Measurements from ENCODE around the gene N4BP2L1. TPM values are rescaled to one million over a fixed set of nuclear protein-coding genes. Genes with fewer than 3 reads are reported as not detected.
"Not testable (repeated sequence)": the region's sequence is repeated elsewhere in the genome, so short reads cannot be mapped to it uniquely, and the experiment has no call there.

N4BP2L1 gene
- total RNA-seq, 2 experiments from 2014 or later: 26.2 to 32.2 TPM

DNA sequence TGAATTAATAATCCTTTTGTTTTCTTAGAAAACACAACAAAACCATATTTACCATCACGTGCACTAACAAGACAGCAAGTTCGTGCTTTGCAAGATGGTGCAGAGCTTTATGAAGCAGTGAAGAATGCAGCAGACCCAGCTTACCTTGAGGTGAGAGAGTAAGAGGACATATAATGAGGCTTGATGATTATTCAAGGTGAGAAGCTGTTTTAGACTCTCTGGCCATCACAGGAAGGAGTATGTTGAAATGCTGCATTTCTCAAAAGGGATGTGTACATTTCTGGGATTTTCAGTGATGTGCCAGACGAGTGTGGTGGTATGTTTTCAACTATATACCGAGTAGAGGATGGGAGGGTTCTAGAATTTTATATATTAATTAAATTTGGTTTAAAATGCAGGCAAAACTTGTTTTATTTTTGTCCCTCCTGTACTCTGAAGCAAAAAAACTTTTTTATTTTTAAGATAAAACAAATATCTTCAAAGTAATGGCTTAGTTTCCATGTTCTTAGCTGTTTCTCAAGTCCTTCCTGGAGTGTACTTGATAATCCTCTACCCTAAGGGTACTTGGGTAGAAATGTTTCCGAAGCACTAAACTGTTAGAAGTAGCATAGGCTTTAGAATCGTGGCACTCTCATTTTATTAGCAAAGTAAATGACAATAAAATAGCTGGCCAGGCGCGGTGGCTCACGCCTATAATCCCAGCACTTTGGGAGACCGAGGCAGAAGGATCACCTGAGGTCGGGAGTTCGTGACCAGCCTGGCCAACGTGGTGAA, 51.1 kb downstream of the N4BP2L1 start:
- Mint-ChIP-seq H3K36me3 (ENCODE audit: low read depth) (peaks cover 34% of the 10 kb centered on the region), H3K9me3 (peaks cover 5% of the 10 kb centered on the region), H3K4me1 (ENCODE audit: low read depth) (no peaks in the 10 kb centered on the region), H3K4me3 (no peak overlapping the region), H3K27ac (no peak overlapping the region), H3K27me3 (no peaks in the 10 kb centered on the region)
- intact Hi-C loops (cut with micrococcal nuclease): no loop called here
- TF ChIP-seq, protein P1, sequence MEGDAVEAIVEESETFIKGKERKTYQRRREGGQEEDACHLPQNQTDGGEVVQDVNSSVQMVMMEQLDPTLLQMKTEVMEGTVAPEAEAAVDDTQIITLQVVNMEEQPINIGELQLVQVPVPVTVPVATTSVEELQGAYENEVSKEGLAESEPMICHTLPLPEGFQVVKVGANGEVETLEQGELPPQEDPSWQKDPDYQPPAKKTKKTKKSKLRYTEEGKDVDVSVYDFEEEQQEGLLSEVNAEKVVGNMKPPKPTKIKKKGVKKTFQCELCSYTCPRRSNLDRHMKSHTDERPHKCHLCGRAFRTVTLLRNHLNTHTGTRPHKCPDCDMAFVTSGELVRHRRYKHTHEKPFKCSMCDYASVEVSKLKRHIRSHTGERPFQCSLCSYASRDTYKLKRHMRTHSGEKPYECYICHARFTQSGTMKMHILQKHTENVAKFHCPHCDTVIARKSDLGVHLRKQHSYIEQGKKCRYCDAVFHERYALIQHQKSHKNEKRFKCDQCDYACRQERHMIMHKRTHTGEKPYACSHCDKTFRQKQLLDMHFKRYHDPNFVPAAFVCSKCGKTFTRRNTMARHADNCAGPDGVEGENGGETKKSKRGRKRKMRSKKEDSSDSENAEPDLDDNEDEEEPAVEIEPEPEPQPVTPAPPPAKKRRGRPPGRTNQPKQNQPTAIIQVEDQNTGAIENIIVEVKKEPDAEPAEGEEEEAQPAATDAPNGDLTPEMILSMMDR (IDR thresholded peaks at IDR 0.05): no peak
- CTCF ChIA-PET: interaction anchor here (0.8 kb wide), 1 partner anchor 263 kb away, joined by 4 read pairs; no protein-coding TSS in a partner anchor
- DNase-seq (no peak), ATAC-seq (no peak)
- POLR2A ChIA-PET: no interaction called here

DNA sequence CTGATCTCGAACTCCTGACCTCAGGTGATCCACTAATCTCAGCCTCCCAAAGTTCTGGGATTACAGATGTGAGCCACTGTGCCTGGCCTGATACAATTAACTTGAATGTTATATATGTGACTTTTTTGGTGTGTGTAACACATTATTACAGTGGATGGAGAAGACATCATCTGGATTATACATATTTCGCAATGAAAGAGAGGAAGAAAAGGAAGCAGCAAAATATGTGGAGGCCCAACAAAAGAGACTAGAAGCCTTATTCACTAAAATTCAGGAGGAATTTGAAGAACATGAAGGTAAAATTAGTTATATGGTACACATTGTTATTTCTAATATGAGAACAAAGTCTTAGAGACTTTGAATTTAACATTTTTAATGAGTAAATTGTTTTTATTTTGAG, 57.1 kb downstream of the N4BP2L1 start:
- intact Hi-C loops (cut with micrococcal nuclease): no loop called here
- CTCF ChIA-PET: no interaction called here
- POLR2A ChIA-PET: interaction anchor here (0.8 kb wide), 1 partner anchor 38 kb away, joined by 4 read pairs; no protein-coding TSS in a partner anchor
- Mint-ChIP-seq H3K4me1 (ENCODE audit: low read depth) (no peaks in the 10 kb centered on the region), H3K27me3 (no peaks in the 10 kb centered on the region), H3K36me3 (ENCODE audit: low read depth) (peaks cover 42% of the 10 kb centered on the region), H3K9me3 (peaks cover 5% of the 10 kb centered on the region), H3K4me3 (no peak overlapping the region), H3K27ac (no peak overlapping the region)
- TF ChIP-seq, protein P1 (IDR thresholded peaks at IDR 0.05): no peak
- ATAC-seq: no peak
- DNase-seq: no peak

DNA sequence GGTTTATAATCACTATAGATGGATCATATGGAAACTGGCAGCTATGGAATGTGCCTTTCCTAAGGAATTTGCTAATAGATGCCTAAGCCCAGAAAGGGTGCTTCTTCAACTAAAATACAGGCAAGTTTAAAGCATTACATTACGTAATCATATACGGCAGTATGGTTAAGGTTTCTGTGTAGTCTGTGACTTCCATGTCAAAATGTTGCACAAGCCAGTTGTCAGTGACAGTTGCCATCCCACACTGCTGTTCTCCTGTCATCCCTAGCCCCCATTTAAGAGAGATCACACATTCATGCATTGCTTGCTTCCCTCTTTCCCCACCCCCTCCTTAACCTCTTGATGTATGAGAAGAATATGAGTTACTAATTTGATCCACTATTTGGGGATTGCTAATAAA, 65.4 kb downstream of the N4BP2L1 start:
- TF ChIP-seq, protein P1 (IDR thresholded peaks at IDR 0.05): no peak
- intact Hi-C loops (cut with micrococcal nuclease): no loop called here
- Mint-ChIP-seq H3K4me3 (no peak overlapping the region), H3K36me3 (ENCODE audit: low read depth) (peaks cover 25% of the 10 kb centered on the region), H3K9me3 (no peaks in the 10 kb centered on the region), H3K4me1 (ENCODE audit: low read depth) (no peaks in the 10 kb centered on the region), H3K27ac (no peak overlapping the region), H3K27me3 (no peaks in the 10 kb centered on the region)
- CTCF ChIA-PET: no interaction called here
- ATAC-seq (no peak), DNase-seq (no peak)
- POLR2A ChIA-PET: interaction anchor here (0.6 kb wide), 1 partner anchor 152 kb away, joined by 3 read pairs; no protein-coding TSS in a partner anchor

DNA sequence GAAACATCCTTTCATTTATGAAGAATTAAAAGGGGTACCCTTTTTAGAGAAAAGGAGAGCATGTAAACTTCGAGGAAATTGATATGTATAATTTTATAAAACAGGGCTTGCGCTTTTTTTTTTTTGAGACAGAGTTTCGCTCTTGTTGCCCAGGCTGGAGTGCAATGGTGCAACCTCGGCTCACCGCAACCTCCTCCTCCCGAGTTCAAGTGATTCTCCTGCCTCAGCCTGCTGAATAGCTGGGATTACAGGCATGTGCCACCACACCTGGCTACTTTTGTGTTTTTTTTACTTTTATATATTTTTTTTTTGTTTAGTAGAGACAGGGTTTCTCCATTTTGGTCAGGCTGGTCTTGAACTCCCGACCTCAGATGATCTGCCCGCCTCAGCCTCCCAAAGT, 72.0 kb downstream of the N4BP2L1 start:
- CTCF ChIA-PET: not testable (repeated sequence)

DNA sequence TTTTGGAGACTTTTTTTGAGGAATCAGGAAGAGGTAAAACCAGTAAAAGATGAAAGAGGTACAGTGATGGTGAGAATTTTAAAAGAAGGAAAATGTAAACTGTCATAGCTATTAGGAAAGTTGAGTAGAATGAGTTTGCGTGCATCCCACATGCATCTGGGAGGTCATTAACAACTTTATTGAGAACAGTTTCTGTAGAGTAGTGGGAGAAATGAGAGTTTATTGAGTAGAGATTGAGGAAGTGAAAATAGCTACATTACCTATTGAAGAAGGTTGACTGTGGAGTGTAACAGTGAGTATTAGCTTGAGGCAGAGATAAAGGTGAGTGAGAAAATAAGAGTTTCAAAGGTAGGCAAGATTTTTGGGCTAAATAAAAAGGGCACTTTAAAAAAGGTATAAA, 73.9 kb downstream of the N4BP2L1 start:
- H3K4me1 Mint-ChIP-seq (ENCODE audit: low read depth): peaks cover 9% of the 10 kb centered on the region
- intact Hi-C loops (cut with micrococcal nuclease): no loop called here

More for the DNA sequence above, 72.0 kb downstream of the N4BP2L1 start:
- ATAC-seq; POLR2A ChIA-PET; H3K27me3 Mint-ChIP-seq; H3K4me3 Mint-ChIP-seq; H3K27ac Mint-ChIP-seq; DNase-seq; H3K4me1 Mint-ChIP-seq (ENCODE audit: low read depth); intact Hi-C loops (cut with micrococcal nuclease); H3K9me3 Mint-ChIP-seq: not testable (repeated sequence)
- H3K36me3 Mint-ChIP-seq (ENCODE audit: low read depth): peaks cover 25% of the 10 kb centered on the region

DNA sequence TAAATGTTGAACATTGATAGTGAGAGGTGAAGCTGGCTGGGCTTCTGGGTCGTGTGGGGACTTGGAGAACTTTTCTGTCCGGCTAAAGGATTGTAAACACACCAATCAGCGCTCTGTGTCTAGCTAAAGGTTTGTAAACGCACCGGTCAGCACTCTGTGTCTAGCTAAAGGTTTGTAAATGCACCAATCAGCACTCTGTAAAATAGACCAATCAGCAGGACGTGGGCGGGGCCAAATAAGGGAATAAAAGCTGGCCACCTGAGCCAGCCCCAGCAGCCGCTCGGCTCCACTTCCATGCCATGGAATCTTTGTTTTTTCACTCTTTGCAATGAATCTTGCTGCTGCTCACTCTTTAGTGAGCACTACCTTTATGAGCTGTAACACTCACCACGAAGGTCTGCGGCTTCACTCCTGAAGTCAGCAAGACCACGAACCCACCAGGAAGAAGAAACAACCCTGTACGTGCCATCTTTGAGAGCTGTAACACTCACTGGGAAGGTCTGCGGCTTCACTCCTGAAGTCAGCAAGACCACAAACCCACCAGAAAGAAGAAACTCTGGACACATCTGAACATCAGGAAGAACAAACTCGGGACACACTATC, 77.0 kb downstream of the N4BP2L1 start:
- DNase-seq: peak; percentile 18
- H3K27me3 Mint-ChIP-seq; CTCF ChIA-PET; POLR2A ChIA-PET; H3K9me3 Mint-ChIP-seq; H3K4me1 Mint-ChIP-seq (ENCODE audit: low read depth); intact Hi-C loops (cut with micrococcal nuclease); H3K27ac Mint-ChIP-seq; H3K4me3 Mint-ChIP-seq: not testable (repeated sequence)
- H3K36me3 Mint-ChIP-seq (ENCODE audit: low read depth): peaks cover 36% of the 10 kb centered on the region
- ATAC-seq: peak; percentile 37

More for the DNA sequence above, 73.9 kb downstream of the N4BP2L1 start:
- no peak for ATAC-seq
- TF ChIP-seq, protein P1 (IDR thresholded peaks at IDR 0.05): no peak
- Mint-ChIP-seq H3K27ac (no peak overlapping the region), H3K9me3 (no peaks in the 10 kb centered on the region), H3K27me3 (no peaks in the 10 kb centered on the region), H3K36me3 (ENCODE audit: low read depth) (peaks cover 34% of the 10 kb centered on the region), H3K4me3 (no peak overlapping the region)
- CTCF ChIA-PET: no interaction called here
- POLR2A ChIA-PET: no interaction called here
- no peak for DNase-seq
